Astrocyte of the cerebellum (primary cell): ENCODE measurements around the gene KMT5B.

Experiments
- DNase-seq: peaks from one replicate; pipeline ENCODE4 v3.0.0-alpha.2; 2011; ENCODE audit warnings: low read depth
- H3K4me3 ChIP-seq: 2 replicates; pipeline ENCODE4 v1.5.1; 2011; ENCODE audit warnings: mild to moderate bottlenecking, low read depth, low read length, moderate library complexity
- CTCF ChIP-seq: IDR thresholded peaks from 2 replicates; pipeline ENCODE4 v1.5.1; 2012; ENCODE audit warnings: low read length, low read depth, moderate library complexity, mild to moderate bottlenecking; ENCODE audit errors: missing control alignments
- in situ Hi-C: cut with HindIII; loops from 2 replicates; pipeline ENCODE4 v1.10.0; 2017; ENCODE audit warnings: low sequenced_read_pairs

KMT5B gene

GRCh38 chr11:68189888-68190287, 23.2 kb downstream of the KMT5B start:
- no peak for DNase-seq
- no peak overlapping the region for H3K4me3 ChIP-seq
- TF ChIP-seq CTCF = no peak
- in situ Hi-C loops = no loop called here

- H3K4me3 ChIP-seq = no peak overlapping the region
- in situ Hi-C loops = no loop called here
- no peak for TF ChIP-seq CTCF
- no peak for DNase-seq
These were observed 24.0 kb downstream of the KMT5B start for GRCh38 chr11:68189082-68189481.

GRCh38 chr11:68186061-68186460, 27.0 kb downstream of the KMT5B start:
- no peak for TF ChIP-seq CTCF
- no peak for DNase-seq
- in situ Hi-C loops = no loop called here

GRCh38 chr11:68181719-68182451, 31.2 kb downstream of the KMT5B start:
- no peak for TF ChIP-seq CTCF
- H3K4me3 ChIP-seq = no peak overlapping the region
- in situ Hi-C loops = no loop called here
- no peak for DNase-seq

More at GRCh38 chr11:68186061-68186460, 27.0 kb downstream of the KMT5B start:
- no peak overlapping the region for H3K4me3 ChIP-seq

- TF ChIP-seq CTCF = no peak
- no peak overlapping the region for H3K4me3 ChIP-seq
- DNase-seq = no peak
- in situ Hi-C loops = no loop called here
These were observed 33.2 kb downstream of the KMT5B start for GRCh38 chr11:68179847-68180246.

GRCh38 chr11:68177877-68178276, 35.2 kb downstream of the KMT5B start:
- no peak for DNase-seq
- no peak for TF ChIP-seq CTCF
- H3K4me3 ChIP-seq = no peak overlapping the region
- in situ Hi-C loops = no loop called here

- DNase-seq = no peak
- no peak for TF ChIP-seq CTCF
- in situ Hi-C loops = no loop called here
- H3K4me3 ChIP-seq = no peak overlapping the region
These were observed 39.2 kb downstream of the KMT5B start for GRCh38 chr11:68173926-68174325.
